ENCODE measurements around the gene PIWIL4.

DNA sequence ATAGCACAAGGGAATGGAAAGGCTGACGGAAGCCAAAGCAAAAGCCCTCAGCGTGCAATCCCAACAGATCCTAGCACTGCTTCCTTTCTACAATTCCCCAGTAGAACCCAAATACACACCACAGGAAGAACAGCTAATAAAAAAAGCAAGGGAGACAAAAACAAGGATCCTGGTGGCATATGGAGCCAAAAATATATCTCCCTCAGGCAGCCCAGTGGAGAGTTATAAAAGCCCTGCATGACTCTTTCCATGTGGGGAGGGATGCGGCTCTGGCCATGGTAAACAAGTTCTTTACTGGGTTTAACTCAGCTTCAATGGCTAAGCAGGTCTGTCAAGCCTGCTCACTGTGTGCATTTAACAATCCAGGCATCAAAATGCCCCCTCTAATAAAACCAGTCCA is 88.1 kb downstream of the PIWIL4 start:
- TF ChIP-seq FOXA1 (IDR thresholded peaks at IDR 0.05) (no peak), ZNF384 (IDR thresholded peaks at IDR 0.05) (no peak), FOXK2 (IDR thresholded peaks at IDR 0.05) (no peak)

All from HEK293T (cell line).